IPS DF 6.9 (cell line): ENCODE data around the gene DLD.
"Not testable (repeated sequence)": the region's sequence is repeated elsewhere in the genome, so short reads cannot be mapped to it uniquely, and the experiment has no call there.

Source experiments
- DNase-seq: peaks from one replicate; pipeline ENCODE4 v3.0.0-alpha.2; 2013; ENCODE audit warnings: low read depth, low spot score
- H3K27ac ChIP-seq: one replicate; pipeline ENCODE4 v1.5.1; 2013; ENCODE audit warnings: low read length, control low read depth
- H3K27me3 ChIP-seq: 2 replicates; pipeline ENCODE4 v1.6.1; 2013; ENCODE audit warnings: mild to moderate bottlenecking, low read length; ENCODE audit not compliant: control insufficient read depth, insufficient read depth
- H3K36me3 ChIP-seq: 2 replicates; pipeline ENCODE4 v1.6.1; 2013; ENCODE audit warnings: low read length; ENCODE audit not compliant: control insufficient read depth, insufficient read depth
- H3K4me1 ChIP-seq: 2 replicates; pipeline ENCODE4 v1.6.1; 2013; ENCODE audit warnings: low read length; ENCODE audit not compliant: control insufficient read depth, insufficient read depth
- H3K4me3 ChIP-seq: 2 replicates; pipeline ENCODE4 v1.5.1; 2013; ENCODE audit warnings: mild to moderate bottlenecking, low read length
- H3K9me3 ChIP-seq: 2 replicates; pipeline ENCODE4 v1.6.1; 2013; ENCODE audit warnings: low read length, inconsistent platforms; ENCODE audit not compliant: control insufficient read depth, insufficient read depth
- WGBS: extraction: QIAGEN DNeasy Blood & Tissue Kit; methylation state at CpG from one replicate; pipeline ENCODE4 v1.1.7; 2013; ENCODE audit warnings: mixed read lengths, missing lambda C conversion rate; ENCODE audit not compliant: insufficient read length, insufficient coverage; 5-methylcytosine and 5-hydroxymethylcytosine counted together

DLD gene, protein sequence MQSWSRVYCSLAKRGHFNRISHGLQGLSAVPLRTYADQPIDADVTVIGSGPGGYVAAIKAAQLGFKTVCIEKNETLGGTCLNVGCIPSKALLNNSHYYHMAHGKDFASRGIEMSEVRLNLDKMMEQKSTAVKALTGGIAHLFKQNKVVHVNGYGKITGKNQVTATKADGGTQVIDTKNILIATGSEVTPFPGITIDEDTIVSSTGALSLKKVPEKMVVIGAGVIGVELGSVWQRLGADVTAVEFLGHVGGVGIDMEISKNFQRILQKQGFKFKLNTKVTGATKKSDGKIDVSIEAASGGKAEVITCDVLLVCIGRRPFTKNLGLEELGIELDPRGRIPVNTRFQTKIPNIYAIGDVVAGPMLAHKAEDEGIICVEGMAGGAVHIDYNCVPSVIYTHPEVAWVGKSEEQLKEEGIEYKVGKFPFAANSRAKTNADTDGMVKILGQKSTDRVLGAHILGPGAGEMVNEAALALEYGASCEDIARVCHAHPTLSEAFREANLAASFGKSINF

DNA sequence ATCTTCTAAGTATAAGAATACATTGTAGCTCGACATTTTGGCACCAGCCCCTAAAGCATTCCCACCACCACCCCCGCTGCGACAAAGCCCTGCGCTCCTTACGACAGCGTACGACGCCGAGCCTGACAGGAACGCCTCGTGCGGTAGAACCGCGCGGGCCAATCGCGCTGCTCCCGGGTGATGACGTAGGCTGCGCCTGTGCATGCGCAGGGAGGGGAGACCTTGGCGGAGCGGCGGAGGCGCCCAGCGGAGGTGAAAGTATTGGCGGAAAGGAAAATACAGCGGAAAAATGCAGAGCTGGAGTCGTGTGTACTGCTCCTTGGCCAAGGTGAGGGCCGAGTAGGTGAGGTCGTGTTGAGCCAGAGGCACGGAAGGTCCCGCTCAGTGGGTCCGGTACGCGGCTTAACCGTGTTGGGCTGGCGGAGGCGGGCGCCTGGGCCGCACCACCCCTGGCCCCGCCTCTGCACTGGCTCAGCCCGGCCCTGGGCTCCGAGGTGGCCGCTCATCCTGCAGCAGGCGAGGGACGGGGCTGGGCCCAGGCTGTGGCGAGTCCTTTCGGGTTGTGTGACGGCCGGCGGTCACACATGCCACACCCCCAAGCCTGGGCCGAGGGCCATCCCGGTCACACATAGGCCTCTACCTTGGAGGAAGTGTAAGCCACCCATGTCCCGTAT, at the start of gene DLD:
Gene DLD (plus strand): TSS at position 222 of the 674 bp plus-strand sequence. CDS start 68 bp downstream, at position 290.
- WGBS, result no CpG with 5 or more reads among the region's 55 CpGs
- H3K27me3 ChIP-seq, result no peaks in the 10 kb centered on the region
- H3K4me1 ChIP-seq, result 0 out of 2 replicates have a peak, but pooled peaks cover 2% of the 10 kb centered on the region
- no peaks in the 10 kb centered on the region for H3K9me3 ChIP-seq
- no peak within 1 kb of the TSS for H3K27ac ChIP-seq
- DNase-seq, result peak; percentile 71
- H3K4me3 ChIP-seq, result peak within 1 kb of the TSS; percentile 85
- peaks cover 3% of the 10 kb centered on the region; the same call in 1 of the 2 replicates for H3K36me3 ChIP-seq

- Histone ChIP-seq H3K36me3 (no peaks in the 10 kb centered on the region), H3K4me1 (no peaks in the 10 kb centered on the region), H3K27me3 (no peaks in the 10 kb centered on the region), H3K4me3 (no peak overlapping the region), H3K27ac (no peak overlapping the region), H3K9me3 (no peaks in the 10 kb centered on the region)
- no CpG with 5 or more reads among the region's 3 CpGs for WGBS
- no peak for DNase-seq
These were observed 48.8 kb upstream of the DLD start for GRCh38 chr7:107842213-107842612.

DNA sequence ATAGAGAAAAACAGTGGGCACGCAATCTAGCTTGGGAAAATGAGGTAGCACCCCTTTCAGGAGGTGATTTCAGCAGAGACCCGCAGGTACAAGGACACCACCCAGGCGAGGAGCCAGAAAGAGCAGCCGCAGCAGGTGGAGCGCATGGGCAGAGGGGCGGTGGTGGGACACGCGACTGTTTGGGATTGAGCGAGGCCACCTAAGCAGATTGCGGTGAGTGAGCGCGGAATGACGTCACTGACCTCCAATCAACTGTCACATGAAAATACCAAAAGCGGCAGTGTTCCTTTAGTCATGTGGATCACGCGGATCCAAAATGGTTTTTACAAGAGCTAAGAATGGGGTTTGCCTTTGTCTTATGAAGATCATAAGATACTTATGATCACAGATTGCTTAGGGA, 47.8 kb upstream of the DLD start:
- H3K27me3 ChIP-seq, result no peaks in the 10 kb centered on the region
- no peaks in the 10 kb centered on the region for H3K9me3 ChIP-seq
- H3K4me3 ChIP-seq, result no peak overlapping the region
- H3K27ac ChIP-seq, result no peak overlapping the region
- DNase-seq, result no peak
- H3K4me1 ChIP-seq, result no peaks in the 10 kb centered on the region
- WGBS, result no CpG with 5 or more reads among the region's 16 CpGs
- H3K36me3 ChIP-seq, result no peaks in the 10 kb centered on the region

- Histone ChIP-seq H3K9me3 (no peaks in the 10 kb centered on the region), H3K36me3 (no peaks in the 10 kb centered on the region), H3K4me1 (no peaks in the 10 kb centered on the region), H3K4me3 (no peak overlapping the region), H3K27me3 (no peaks in the 10 kb centered on the region), H3K27ac (no peak overlapping the region)
- no peak for DNase-seq
These were observed 44.7 kb upstream of the DLD start for GRCh38 chr7:107846324-107846723.

GRCh38 chr7:107847168-107847835, 43.7 kb upstream of the DLD start:
- Histone ChIP-seq H3K27me3 (no peaks in the 10 kb centered on the region), H3K9me3 (no peaks in the 10 kb centered on the region), H3K4me3 (no peak overlapping the region), H3K27ac (no peak overlapping the region), H3K4me1 (no peaks in the 10 kb centered on the region), H3K36me3 (no peaks in the 10 kb centered on the region)
- no CpG with 5 or more reads among the region's 18 CpGs for WGBS
- no peak for DNase-seq

DNA sequence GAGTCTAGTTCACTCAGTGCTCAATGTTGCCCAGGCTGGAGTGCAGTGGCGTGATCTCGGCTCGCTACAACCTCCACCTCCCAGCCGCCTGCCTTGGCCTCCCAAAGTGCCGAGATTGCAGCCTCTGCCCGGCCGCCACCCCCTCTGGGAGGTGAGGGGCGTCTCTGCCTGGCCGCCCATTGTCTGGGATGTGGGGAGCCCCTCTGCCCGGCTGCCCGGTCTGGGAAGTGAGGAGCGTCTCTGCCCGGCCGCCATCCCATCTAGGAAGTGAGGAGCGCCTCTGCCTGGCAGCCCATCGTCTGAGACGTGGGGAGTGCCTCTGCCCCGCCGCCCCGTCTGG, 43.2 kb upstream of the DLD start:
- not testable (repeated sequence) for H3K4me3 ChIP-seq, H3K27me3 ChIP-seq, H3K27ac ChIP-seq, H3K4me1 ChIP-seq, H3K36me3 ChIP-seq, DNase-seq, H3K9me3 ChIP-seq
- WGBS, result no CpG with 5 or more reads among the region's 20 CpGs

DNA sequence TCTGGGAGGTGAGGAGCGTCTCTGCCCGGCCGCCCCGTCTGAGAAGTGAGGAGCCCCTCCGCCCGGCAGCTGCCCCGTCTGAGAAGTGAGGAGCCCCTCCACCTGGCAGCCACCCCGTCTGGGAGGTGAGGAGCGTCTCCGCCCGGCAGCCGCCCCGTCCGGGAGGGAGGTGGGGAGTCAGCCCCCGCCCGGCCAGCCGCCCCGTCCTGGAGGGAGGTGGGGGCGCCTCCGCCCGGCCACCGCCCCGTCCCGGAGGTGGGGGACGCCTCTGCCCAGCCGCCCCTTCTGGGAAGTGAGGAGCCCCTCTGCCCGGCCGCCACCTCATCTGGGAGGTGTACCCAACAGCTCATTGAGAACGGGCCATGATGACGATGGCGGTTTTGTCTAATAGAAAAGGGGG, 42.8 kb upstream of the DLD start:
- not testable (repeated sequence) for H3K27me3 ChIP-seq, DNase-seq, H3K4me3 ChIP-seq, H3K9me3 ChIP-seq, H3K27ac ChIP-seq, H3K4me1 ChIP-seq, H3K36me3 ChIP-seq
- no CpG with 5 or more reads among the region's 31 CpGs for WGBS

DNA sequence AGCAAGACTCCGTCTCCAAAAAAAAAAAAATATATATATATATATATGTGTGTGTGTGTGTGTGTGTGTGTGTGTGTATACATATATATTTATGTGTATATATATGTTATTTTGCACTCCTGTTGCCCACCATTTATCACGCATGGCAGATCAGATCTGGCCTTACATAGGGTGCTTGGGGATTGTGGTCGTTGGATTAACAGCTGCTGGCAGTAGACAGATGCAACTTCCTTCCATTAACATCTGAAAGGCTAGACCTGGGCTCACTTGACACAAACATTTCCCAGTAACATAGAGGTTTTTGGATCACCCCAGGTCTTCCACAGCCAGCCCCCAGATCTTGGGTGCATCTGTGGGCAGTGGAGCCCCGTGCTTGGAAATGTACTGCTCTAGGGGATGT, 40.8 kb upstream of the DLD start:
- H3K4me1 ChIP-seq, result no peaks in the 10 kb centered on the region
- H3K4me3 ChIP-seq, result no peak overlapping the region
- no peak for DNase-seq
- WGBS, result no CpG with 5 or more reads among the region's 4 CpGs
- no peaks in the 10 kb centered on the region for H3K9me3 ChIP-seq
- no peaks in the 10 kb centered on the region for H3K36me3 ChIP-seq
- no peaks in the 10 kb centered on the region for H3K27me3 ChIP-seq
- no peak overlapping the region for H3K27ac ChIP-seq

- WGBS, result no CpG with 5 or more reads among the region's 1 CpG
- Histone ChIP-seq H3K9me3 (no peaks in the 10 kb centered on the region), H3K27me3 (no peaks in the 10 kb centered on the region), H3K4me3 (no peak overlapping the region), H3K36me3 (no peaks in the 10 kb centered on the region), H3K4me1 (no peaks in the 10 kb centered on the region), H3K27ac (no peak overlapping the region)
- no peak for DNase-seq
These were observed 40.3 kb upstream of the DLD start for GRCh38 chr7:107850643-107851042.

GRCh38 chr7:107854454-107854853, 36.5 kb upstream of the DLD start:
- no peak for DNase-seq
- Histone ChIP-seq H3K36me3 (no peaks in the 10 kb centered on the region), H3K27ac (no peak overlapping the region), H3K27me3 (no peaks in the 10 kb centered on the region), H3K9me3 (no peaks in the 10 kb centered on the region), H3K4me3 (no peak overlapping the region), H3K4me1 (no peaks in the 10 kb centered on the region)
- no CpG with 5 or more reads among the region's 1 CpG for WGBS
